Measurements from ENCODE around the gene SIL1.

DNA sequence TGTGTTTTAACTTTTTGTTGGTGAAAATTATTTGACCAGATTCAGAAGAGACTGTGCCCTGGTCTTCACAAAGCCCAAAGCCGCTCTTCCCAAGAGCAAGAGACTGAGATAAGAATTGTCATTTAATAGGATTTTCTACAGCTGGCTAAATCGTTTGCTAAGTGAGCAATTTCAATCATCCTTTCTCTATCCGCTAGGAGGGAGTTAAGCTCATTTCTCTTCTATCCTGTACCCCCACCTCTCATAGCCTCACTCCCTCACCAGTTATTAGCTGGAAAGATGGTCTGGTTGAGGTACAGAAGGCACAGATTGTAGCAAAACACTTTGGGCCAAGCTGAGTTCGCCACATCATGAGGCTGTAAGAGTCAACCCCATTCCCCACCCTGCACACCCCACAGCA, 43.0 kb upstream of the SIL1 start:
- TF ChIP-seq EZH2phosphoT487 (IDR thresholded peaks at IDR 0.05; ENCODE audit: insufficient read depth, low read depth) (no peak), EZH2 (IDR thresholded peaks at IDR 0.05; ENCODE audit: insufficient read depth, poor library complexity, severe bottlenecking) (no peak)
